ENCODE results near the gene PTPRN2. TPM values are rescaled to one million over a fixed set of nuclear protein-coding genes. Genes with fewer than 3 reads are reported as not detected.

Gene PTPRN2
- total and polyA plus RNA-seq, 4 donors: 18.1 to 69.9 (median 50.4) TPM

DNA sequence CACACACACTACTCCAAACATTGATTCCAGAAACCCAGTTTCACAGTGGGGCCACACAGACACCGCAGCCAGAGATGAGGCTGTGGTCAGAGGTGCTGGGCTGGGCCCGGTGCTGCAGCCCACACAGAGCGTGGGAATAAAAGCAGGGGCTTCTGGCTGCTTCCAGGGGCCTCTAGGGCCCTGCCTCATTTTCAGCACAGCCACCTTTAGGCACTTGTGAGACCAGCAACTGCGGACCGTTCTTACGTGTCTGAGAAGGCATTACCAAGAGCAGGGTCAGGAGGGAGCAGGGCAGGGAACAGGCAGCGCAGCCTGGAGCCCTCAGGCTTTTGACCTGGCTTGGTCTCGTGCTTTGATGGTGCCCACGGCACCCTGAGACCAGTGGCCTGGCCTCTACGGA, 980.4 kb downstream of the PTPRN2 start:
- no peak overlapping the region for H3K27ac ChIP-seq (ENCODE audit: low read depth, low read length)
- no peaks in the 10 kb centered on the region for H3K9me3 ChIP-seq (ENCODE audit: control insufficient read depth, insufficient read depth, low read length)
- no peaks in the 10 kb centered on the region for H3K27me3 ChIP-seq (ENCODE audit: control insufficient read depth, insufficient read depth, low read length)
- 89% methylated on average over 10 of the region's 10 CpGs for WGBS (ENCODE audit: insufficient coverage)
- peaks cover 25% of the 10 kb centered on the region for H3K4me1 ChIP-seq (ENCODE audit: control insufficient read depth, insufficient read depth, low read length)
- H3K36me3 ChIP-seq (ENCODE audit: control insufficient read depth, insufficient read depth, low read length): peaks cover 69% of the 10 kb centered on the region
- H3K4me3 ChIP-seq (ENCODE audit: low read depth, low read length): no peak overlapping the region
- no peak for DNase-seq (ENCODE audit: low read depth in 4 of 6, low spot score in 6 of 6)

DNA sequence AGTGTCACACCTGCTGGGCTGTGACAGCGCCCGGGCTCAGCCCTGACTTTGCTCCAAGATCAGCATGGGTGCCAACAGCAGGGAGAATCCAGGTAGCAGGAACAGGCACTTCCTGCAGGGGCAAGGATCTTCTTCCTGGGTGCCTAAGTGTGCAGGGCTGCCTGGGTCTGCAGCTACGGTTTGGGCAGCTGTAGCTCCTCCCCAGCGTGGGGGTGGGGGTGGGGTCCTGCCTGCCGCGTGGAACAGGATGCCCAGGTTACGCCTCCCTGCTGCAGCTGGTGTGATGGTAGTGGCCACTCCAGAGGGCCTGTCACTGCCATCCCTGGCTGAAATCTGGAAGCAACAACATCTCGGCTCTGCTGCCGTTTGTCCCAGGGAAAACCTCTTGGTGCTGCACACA, 981.5 kb downstream of the PTPRN2 start:
- WGBS (ENCODE audit: insufficient coverage): 75% methylated on average over 9 of the region's 9 CpGs
- H3K4me3 ChIP-seq (ENCODE audit: low read depth, low read length): no peak overlapping the region
- peaks cover 66% of the 10 kb centered on the region for H3K36me3 ChIP-seq (ENCODE audit: control insufficient read depth, insufficient read depth, low read length)
- no peaks in the 10 kb centered on the region for H3K9me3 ChIP-seq (ENCODE audit: control insufficient read depth, insufficient read depth, low read length)
- no peak overlapping the region for H3K27ac ChIP-seq (ENCODE audit: low read depth, low read length)
- DNase-seq (ENCODE audit: low read depth in 4 of 6, low spot score in 6 of 6): no peak
- H3K27me3 ChIP-seq (ENCODE audit: control insufficient read depth, insufficient read depth, low read length): no peaks in the 10 kb centered on the region
- peaks cover 27% of the 10 kb centered on the region for H3K4me1 ChIP-seq (ENCODE audit: control insufficient read depth, insufficient read depth, low read length)

DNA sequence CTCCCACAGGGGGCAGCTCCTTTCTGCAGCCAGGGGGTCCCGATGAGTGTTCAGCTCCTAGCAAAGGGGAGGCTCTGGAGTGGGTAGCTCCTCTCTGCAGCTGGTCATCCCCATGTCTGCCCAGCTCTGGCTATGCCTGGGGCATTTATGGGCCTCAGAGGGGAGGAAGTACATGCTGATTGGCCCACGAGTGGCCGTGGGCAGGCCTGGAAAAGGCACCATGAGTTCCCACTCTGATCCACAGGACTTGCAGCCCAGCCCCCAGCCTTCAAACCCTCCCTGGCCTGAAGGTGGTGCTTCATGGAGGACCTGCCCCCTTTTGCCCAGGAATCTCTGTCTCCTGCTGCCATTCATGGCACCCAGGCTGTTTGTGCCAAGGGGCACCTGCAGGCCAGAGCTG, 982.0 kb downstream of the PTPRN2 start:
- no peak overlapping the region for H3K4me3 ChIP-seq (ENCODE audit: low read depth, low read length)
- H3K9me3 ChIP-seq (ENCODE audit: control insufficient read depth, insufficient read depth, low read length): no peaks in the 10 kb centered on the region
- no peak for DNase-seq (ENCODE audit: low read depth in 4 of 6, low spot score in 6 of 6)
- H3K27me3 ChIP-seq (ENCODE audit: control insufficient read depth, insufficient read depth, low read length): no peaks in the 10 kb centered on the region
- WGBS (ENCODE audit: insufficient coverage): 80% methylated on average over 2 of the region's 3 CpGs
- H3K4me1 ChIP-seq (ENCODE audit: control insufficient read depth, insufficient read depth, low read length): peaks cover 23% of the 10 kb centered on the region
- H3K36me3 ChIP-seq (ENCODE audit: control insufficient read depth, insufficient read depth, low read length): peaks cover 65% of the 10 kb centered on the region
- no peak overlapping the region for H3K27ac ChIP-seq (ENCODE audit: low read depth, low read length)

DNA sequence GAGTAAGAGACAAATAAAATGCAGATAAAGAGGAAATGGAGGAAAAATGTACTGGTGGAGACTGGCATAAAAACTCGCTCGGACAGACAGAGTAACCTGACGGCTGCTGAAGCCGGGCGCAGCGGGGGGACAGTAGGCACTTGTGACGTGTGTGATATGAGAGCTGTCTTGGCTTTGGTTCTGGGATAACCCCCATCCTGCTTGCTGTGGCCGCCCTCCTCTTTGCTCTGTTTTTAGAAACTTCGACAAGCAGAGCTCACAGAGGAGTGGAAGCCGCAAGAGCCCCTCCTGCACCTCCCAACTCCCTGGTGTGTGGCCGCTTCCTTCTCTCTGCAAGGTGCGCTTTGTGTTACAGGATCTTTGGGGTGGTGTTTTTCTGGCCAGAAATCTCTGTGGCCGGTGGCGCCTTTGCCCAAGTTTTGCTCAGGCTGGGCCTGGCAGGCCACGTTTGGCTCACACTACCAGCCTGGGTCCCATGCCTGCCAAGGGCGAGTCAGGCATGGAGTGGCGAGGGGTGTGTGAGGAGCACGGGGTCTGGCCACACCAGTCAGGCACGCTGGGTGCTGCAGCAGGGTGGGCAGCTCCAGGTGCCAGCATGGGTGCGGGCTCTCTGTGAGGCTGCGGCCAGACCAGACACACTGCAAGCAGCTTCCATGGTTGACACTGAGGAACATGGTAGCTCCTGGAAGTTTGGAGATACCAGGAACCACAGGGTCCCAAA, 982.8 kb downstream of the PTPRN2 start:
- no peak for DNase-seq (ENCODE audit: low read depth in 4 of 6, low spot score in 6 of 6)
- H3K27ac ChIP-seq (ENCODE audit: low read depth, low read length): no peak overlapping the region
- WGBS (ENCODE audit: insufficient coverage): 92% methylated on average over 18 of the region's 21 CpGs
- no peak overlapping the region for H3K4me3 ChIP-seq (ENCODE audit: low read depth, low read length)
- no peaks in the 10 kb centered on the region for H3K9me3 ChIP-seq (ENCODE audit: control insufficient read depth, insufficient read depth, low read length)
- no peaks in the 10 kb centered on the region for H3K27me3 ChIP-seq (ENCODE audit: control insufficient read depth, insufficient read depth, low read length)
- H3K4me1 ChIP-seq (ENCODE audit: control insufficient read depth, insufficient read depth, low read length): peaks cover 17% of the 10 kb centered on the region
- peaks cover 59% of the 10 kb centered on the region for H3K36me3 ChIP-seq (ENCODE audit: control insufficient read depth, insufficient read depth, low read length)

DNA sequence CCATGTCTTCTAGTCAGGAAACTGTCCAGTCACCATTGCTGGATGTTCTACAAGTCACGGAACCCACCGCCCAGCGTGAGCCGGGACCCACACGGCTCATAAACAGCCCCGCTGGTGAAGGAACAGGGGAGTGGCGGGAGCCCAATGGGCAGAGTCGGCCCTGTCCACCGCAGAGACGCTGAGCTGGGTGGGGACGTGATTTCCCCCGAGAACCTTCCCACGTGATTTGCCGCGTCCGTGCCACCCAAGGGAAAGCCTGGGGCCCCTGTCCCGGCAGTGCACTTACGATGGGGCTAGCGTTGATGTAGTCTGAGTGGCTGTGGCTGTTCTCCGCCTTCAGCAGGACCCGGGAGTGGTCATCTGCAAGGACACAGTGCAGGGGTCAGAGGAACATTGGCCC, 983.9 kb downstream of the PTPRN2 start:
- Histone ChIP-seq H3K36me3 (ENCODE audit: control insufficient read depth, insufficient read depth, low read length) (peaks cover 54% of the 10 kb centered on the region), H3K9me3 (ENCODE audit: control insufficient read depth, insufficient read depth, low read length) (no peaks in the 10 kb centered on the region), H3K27me3 (ENCODE audit: control insufficient read depth, insufficient read depth, low read length) (no peaks in the 10 kb centered on the region), H3K4me1 (ENCODE audit: control insufficient read depth, insufficient read depth, low read length) (peaks cover 13% of the 10 kb centered on the region), H3K4me3 (ENCODE audit: low read depth, low read length) (no peak overlapping the region), H3K27ac (ENCODE audit: low read depth, low read length) (no peak overlapping the region)
- WGBS (ENCODE audit: insufficient coverage): 95% methylated on average over 19 of the region's 21 CpGs
- DNase-seq (ENCODE audit: low read depth in 4 of 6, low spot score in 6 of 6): no peak

DNA sequence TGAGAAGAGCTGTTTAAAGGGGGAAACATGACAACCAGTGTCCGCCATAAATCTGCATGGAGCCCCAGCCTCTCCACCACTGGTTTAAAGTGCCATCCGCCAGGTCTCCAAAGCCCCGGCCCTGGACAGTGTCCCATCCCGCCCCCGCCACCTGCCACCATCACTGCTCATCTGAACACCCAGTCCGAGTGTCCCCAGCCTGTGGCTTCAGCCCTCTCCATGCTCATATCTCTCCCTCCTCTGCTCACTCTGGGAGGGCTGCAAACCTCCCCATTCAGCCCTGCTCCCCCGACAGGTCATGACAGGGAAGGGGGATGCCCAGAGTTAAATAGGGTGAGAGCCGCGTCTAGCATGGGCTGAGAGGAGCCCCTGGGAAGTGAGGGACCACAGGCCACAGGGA, 984.6 kb downstream of the PTPRN2 start:
- no peaks in the 10 kb centered on the region for H3K27me3 ChIP-seq (ENCODE audit: control insufficient read depth, insufficient read depth, low read length)
- peaks cover 56% of the 10 kb centered on the region for H3K36me3 ChIP-seq (ENCODE audit: control insufficient read depth, insufficient read depth, low read length)
- no peak overlapping the region for H3K27ac ChIP-seq (ENCODE audit: low read depth, low read length)
- no peak overlapping the region for H3K4me3 ChIP-seq (ENCODE audit: low read depth, low read length)
- no peak for DNase-seq (ENCODE audit: low read depth in 4 of 6, low spot score in 6 of 6)
- 88% methylated on average over 8 of the region's 9 CpGs for WGBS (ENCODE audit: insufficient coverage)
- no peaks in the 10 kb centered on the region for H3K9me3 ChIP-seq (ENCODE audit: control insufficient read depth, insufficient read depth, low read length)
- H3K4me1 ChIP-seq (ENCODE audit: control insufficient read depth, insufficient read depth, low read length): peaks cover 13% of the 10 kb centered on the region

DNA sequence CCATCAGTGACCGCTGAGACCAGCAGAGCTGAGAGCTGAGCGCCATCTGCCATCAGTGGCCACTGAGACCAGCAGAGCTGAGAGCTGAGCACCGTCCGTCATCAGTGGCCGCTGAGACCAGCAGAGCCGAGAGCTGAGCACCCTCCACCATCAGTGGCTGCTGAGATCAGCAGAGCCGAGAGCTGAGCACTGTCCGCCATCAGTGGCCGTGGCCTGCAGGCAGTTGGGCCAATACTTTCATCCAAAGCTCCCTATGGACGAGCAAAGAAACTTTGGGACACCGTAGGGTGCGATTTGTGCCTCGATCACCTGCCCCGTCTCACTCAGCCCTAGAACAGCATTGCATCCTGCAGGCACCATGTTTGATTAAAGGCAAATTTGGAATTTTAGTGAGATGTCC, 985.0 kb downstream of the PTPRN2 start:
- Histone ChIP-seq H3K27me3 (ENCODE audit: control insufficient read depth, insufficient read depth, low read length) (no peaks in the 10 kb centered on the region), H3K4me3 (ENCODE audit: low read depth, low read length) (no peak overlapping the region), H3K9me3 (ENCODE audit: control insufficient read depth, insufficient read depth, low read length) (no peaks in the 10 kb centered on the region), H3K27ac (ENCODE audit: low read depth, low read length) (no peak overlapping the region), H3K4me1 (ENCODE audit: control insufficient read depth, insufficient read depth, low read length) (peaks cover 13% of the 10 kb centered on the region), H3K36me3 (ENCODE audit: control insufficient read depth, insufficient read depth, low read length) (peaks cover 60% of the 10 kb centered on the region)
- WGBS (ENCODE audit: insufficient coverage): 95% methylated on average over 13 of the region's 14 CpGs
- DNase-seq (ENCODE audit: low read depth in 4 of 6, low spot score in 6 of 6): no peak

DNA sequence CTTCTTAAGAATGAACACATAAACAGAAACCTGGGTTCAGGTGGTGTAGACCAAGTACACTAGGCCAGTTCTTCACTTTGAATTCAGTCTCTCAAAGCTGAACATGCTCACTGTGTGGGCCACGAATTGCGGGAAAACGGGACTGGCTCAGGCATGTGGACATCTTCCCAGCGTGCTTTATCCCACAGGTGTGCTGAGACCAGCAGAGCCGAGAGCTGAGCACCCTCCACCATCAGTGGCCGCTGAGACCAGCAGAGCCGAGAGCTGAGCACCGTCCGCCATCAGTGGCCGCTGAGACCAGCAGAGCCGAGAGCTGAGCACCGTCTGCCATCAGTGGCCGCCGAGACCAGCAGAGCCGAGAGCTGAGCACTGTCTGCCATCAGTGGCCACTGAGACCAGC, 985.5 kb downstream of the PTPRN2 start:
- Histone ChIP-seq H3K4me3 (ENCODE audit: low read depth, low read length) (no peak overlapping the region), H3K4me1 (ENCODE audit: control insufficient read depth, insufficient read depth, low read length) (peaks cover 10% of the 10 kb centered on the region), H3K27ac (ENCODE audit: low read depth, low read length) (no peak overlapping the region), H3K36me3 (ENCODE audit: control insufficient read depth, insufficient read depth, low read length) (peaks cover 56% of the 10 kb centered on the region), H3K27me3 (ENCODE audit: control insufficient read depth, insufficient read depth, low read length) (no peaks in the 10 kb centered on the region), H3K9me3 (ENCODE audit: control insufficient read depth, insufficient read depth, low read length) (no peaks in the 10 kb centered on the region)
- 87% methylated on average over 15 of the region's 15 CpGs for WGBS (ENCODE audit: insufficient coverage)
- DNase-seq (ENCODE audit: low read depth in 4 of 6, low spot score in 6 of 6): no peak

DNA sequence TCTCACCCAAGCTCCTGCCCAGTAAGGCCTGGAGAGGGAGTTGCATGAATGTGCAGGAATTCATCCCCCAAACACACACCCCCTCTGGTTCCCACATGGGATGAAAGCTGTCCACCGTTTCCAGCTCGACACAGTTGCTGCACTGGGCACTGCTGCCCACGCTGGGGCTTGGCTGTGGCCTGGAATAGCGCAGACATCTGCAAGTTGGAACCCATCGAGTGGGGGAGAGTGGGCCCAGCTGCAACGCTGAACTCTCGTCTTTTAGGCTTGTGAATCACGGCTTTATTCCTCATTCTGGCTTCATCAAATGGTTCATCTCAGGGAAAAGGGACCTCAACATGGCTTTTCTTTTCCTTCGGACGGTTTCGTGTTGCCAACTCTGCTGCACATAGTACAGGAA, 986.1 kb downstream of the PTPRN2 start:
- Histone ChIP-seq H3K9me3 (ENCODE audit: control insufficient read depth, insufficient read depth, low read length) (no peaks in the 10 kb centered on the region), H3K27ac (ENCODE audit: low read depth, low read length) (no peak overlapping the region), H3K27me3 (ENCODE audit: control insufficient read depth, insufficient read depth, low read length) (no peaks in the 10 kb centered on the region), H3K4me3 (ENCODE audit: low read depth, low read length) (no peak overlapping the region), H3K36me3 (ENCODE audit: control insufficient read depth, insufficient read depth, low read length) (peaks cover 54% of the 10 kb centered on the region), H3K4me1 (ENCODE audit: control insufficient read depth, insufficient read depth, low read length) (peaks cover 14% of the 10 kb centered on the region)
- 71% methylated on average over 11 of the region's 11 CpGs for WGBS (ENCODE audit: insufficient coverage)
- DNase-seq (ENCODE audit: low read depth in 4 of 6, low spot score in 6 of 6): peak in 3 of 6 donors; percentile 20 to 67 (median 62)

DNA sequence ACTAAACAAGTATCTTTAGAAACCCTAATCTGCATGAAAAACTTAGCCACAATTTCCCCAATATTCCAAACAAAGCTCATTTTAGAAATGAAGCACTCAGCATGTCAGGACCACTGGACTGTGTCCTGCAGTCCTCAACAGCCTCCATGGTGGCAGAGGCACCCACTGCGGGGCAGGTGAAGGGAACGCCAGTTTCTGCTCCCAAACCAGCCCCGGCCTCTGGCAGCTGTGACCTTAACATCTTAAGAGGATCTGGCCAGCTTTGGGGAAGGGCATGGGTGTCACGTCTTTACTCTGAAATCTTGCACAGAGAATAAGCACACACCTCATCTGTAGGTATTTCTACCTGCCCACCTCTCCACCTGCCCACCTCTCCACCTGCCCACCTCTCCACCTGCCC, 988.1 kb downstream of the PTPRN2 start:
- 96% methylated on average over 4 of the region's 4 CpGs for WGBS (ENCODE audit: insufficient coverage)
- no peak for DNase-seq (ENCODE audit: low read depth in 4 of 6, low spot score in 6 of 6)
- Histone ChIP-seq H3K4me1 (ENCODE audit: control insufficient read depth, insufficient read depth, low read length) (peaks cover 21% of the 10 kb centered on the region), H3K27me3 (ENCODE audit: control insufficient read depth, insufficient read depth, low read length) (no peaks in the 10 kb centered on the region), H3K9me3 (ENCODE audit: control insufficient read depth, insufficient read depth, low read length) (no peaks in the 10 kb centered on the region), H3K4me3 (ENCODE audit: low read depth, low read length) (no peak overlapping the region), H3K27ac (ENCODE audit: low read depth, low read length) (no peak overlapping the region), H3K36me3 (ENCODE audit: control insufficient read depth, insufficient read depth, low read length) (peaks cover 50% of the 10 kb centered on the region)
